ENCODE measurements around the gene EIF6. TPM values are rescaled to one million over a fixed set of nuclear protein-coding genes. Genes with fewer than 3 reads are reported as not detected.

Gene EIF6
- total and polyA plus RNA-seq, 9 of the 15 experiments (the other 6 are each of a cell fraction or from before 2014, with no cell fraction given): 165 to 832 (median 229) TPM

DNA sequence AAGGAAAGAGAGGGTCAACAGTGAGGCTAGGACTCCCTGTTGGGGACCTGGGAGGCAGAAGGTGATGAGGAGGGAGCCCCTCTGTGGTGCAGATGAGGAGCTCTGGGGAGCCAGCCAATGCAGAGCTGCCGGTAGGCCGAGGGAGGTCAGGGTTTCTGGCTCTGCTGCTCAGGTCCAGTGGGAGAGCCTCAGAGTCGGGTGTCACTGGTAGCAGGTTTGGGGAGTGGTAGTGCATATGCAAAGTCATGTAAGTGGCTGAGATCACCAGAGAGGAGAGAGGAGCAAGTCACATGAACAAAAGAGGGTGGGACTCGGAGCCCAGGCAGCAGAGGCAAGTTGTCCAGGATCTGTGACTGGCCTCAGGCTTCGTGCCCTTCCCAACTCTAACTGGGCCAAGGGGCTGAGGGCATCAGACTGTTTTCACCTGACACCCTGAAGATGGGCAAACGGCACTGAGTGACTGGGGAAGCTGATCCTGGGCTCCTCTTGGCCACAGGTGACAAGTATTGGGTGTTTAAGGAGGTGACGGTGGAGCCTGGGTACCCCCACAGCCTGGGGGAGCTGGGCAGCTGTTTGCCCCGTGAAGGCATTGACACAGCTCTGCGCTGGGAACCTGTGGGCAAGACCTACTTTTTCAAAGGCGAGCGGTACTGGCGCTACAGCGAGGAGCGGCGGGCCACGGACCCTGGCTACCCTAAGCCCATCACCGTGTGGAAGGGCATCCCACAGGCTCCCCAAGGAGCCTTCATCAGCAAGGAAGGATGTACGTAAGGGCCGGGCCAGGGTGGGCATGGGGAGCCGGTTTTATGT lies 13.3 kb downstream of the EIF6 start (continued):
- TF ChIP-seq, protein P1, sequence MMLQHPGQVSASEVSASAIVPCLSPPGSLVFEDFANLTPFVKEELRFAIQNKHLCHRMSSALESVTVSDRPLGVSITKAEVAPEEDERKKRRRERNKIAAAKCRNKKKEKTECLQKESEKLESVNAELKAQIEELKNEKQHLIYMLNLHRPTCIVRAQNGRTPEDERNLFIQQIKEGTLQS (IDR thresholded peaks at IDR 0.05): peak; percentile 75
- TF ChIP-seq, protein P1 (CRISPR knock-in tag; conservative IDR thresholded peaks at IDR 0.05): no peak
- no peak for TF ChIP-seq ZNF507 (tag; conservative IDR thresholded peaks at IDR 0.05)
- peak; percentile 46; the same call in 1 of the 2 replicates for TF ChIP-seq SMARCA4 (IDR thresholded peaks at IDR 0.05)
- TF ChIP-seq, protein P2, sequence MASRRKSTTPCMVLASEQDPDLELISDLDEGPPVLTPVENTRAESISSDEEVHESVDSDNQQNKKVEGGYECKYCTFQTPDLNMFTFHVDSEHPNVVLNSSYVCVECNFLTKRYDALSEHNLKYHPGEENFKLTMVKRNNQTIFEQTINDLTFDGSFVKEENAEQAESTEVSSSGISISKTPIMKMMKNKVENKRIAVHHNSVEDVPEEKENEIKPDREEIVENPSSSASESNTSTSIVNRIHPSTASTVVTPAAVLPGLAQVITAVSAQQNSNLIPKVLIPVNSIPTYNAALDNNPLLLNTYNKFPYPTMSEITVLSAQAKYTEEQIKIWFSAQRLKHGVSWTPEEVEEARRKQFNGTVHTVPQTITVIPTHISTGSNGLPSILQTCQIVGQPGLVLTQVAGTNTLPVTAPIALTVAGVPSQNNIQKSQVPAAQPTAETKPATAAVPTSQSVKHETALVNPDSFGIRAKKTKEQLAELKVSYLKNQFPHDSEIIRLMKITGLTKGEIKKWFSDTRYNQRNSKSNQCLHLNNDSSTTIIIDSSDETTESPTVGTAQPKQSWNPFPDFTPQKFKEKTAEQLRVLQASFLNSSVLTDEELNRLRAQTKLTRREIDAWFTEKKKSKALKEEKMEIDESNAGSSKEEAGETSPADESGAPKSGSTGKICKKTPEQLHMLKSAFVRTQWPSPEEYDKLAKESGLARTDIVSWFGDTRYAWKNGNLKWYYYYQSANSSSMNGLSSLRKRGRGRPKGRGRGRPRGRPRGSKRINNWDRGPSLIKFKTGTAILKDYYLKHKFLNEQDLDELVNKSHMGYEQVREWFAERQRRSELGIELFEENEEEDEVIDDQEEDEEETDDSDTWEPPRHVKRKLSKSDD (conservative IDR thresholded peaks at IDR 0.05; ENCODE audit: low read length): no peak
- TF ChIP-seq ZNF79 (CRISPR knock-in tag; IDR thresholded peaks at IDR 0.05; ENCODE audit: low read depth): no peak
- no peak for TF ChIP-seq PML (IDR thresholded peaks at IDR 0.05; ENCODE audit: low read length)
- peak; percentile 46; the same call in 1 of the 2 replicates for TF ChIP-seq ARID1B (IDR thresholded peaks at IDR 0.05)
- TF ChIP-seq, protein P3, sequence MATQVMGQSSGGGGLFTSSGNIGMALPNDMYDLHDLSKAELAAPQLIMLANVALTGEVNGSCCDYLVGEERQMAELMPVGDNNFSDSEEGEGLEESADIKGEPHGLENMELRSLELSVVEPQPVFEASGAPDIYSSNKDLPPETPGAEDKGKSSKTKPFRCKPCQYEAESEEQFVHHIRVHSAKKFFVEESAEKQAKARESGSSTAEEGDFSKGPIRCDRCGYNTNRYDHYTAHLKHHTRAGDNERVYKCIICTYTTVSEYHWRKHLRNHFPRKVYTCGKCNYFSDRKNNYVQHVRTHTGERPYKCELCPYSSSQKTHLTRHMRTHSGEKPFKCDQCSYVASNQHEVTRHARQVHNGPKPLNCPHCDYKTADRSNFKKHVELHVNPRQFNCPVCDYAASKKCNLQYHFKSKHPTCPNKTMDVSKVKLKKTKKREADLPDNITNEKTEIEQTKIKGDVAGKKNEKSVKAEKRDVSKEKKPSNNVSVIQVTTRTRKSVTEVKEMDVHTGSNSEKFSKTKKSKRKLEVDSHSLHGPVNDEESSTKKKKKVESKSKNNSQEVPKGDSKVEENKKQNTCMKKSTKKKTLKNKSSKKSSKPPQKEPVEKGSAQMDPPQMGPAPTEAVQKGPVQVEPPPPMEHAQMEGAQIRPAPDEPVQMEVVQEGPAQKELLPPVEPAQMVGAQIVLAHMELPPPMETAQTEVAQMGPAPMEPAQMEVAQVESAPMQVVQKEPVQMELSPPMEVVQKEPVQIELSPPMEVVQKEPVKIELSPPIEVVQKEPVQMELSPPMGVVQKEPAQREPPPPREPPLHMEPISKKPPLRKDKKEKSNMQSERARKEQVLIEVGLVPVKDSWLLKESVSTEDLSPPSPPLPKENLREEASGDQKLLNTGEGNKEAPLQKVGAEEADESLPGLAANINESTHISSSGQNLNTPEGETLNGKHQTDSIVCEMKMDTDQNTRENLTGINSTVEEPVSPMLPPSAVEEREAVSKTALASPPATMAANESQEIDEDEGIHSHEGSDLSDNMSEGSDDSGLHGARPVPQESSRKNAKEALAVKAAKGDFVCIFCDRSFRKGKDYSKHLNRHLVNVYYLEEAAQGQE (IDR thresholded peaks at IDR 0.05; ENCODE audit: borderline replicate concordance): peak; percentile 35
- TF ChIP-seq, protein P3 (CRISPR knock-in tag; IDR thresholded peaks at IDR 0.05; ENCODE audit: low read depth): no peak
- TF ChIP-seq, protein P4, sequence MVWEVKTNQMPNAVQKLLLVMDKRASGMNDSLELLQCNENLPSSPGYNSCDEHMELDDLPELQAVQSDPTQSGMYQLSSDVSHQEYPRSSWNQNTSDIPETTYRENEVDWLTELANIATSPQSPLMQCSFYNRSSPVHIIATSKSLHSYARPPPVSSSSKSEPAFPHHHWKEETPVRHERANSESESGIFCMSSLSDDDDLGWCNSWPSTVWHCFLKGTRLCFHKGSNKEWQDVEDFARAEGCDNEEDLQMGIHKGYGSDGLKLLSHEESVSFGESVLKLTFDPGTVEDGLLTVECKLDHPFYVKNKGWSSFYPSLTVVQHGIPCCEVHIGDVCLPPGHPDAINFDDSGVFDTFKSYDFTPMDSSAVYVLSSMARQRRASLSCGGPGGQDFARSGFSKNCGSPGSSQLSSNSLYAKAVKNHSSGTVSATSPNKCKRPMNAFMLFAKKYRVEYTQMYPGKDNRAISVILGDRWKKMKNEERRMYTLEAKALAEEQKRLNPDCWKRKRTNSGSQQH (CRISPR knock-in tag; IDR thresholded peaks at IDR 0.05): no peak
- TF ChIP-seq MAFK (IDR thresholded peaks at IDR 0.05; ENCODE audit: low read length): peak; percentile 65
- TF ChIP-seq ZFX (CRISPR knock-in tag; IDR thresholded peaks at IDR 0.05): peak; percentile 56

Measured in K562 (cell line).